ENCODE measurements around the gene PLSCR3. TPM values are rescaled to one million over a fixed set of nuclear protein-coding genes. Genes with fewer than 3 reads are reported as not detected.

Gene PLSCR3
- total RNA-seq, 1 experiment from 2014 or later: 42.7 TPM

GRCh38 chr17:7356072-7356549 lies 38.2 kb downstream of the PLSCR3 start (continued):
- peak; percentile 62; the same call in 1 of the 2 replicates for TF ChIP-seq HMGXB4 (CRISPR knock-in tag; IDR thresholded peaks at IDR 0.05)
- no peak for TF ChIP-seq AFF4 (CRISPR knock-in tag; IDR thresholded peaks at IDR 0.05; ENCODE audit: borderline replicate concordance)
- TF ChIP-seq ATF3 (CRISPR knock-in tag; conservative IDR thresholded peaks at IDR 0.05): no peak
- TF ChIP-seq ZBTB21 (CRISPR knock-in tag; IDR thresholded peaks at IDR 0.05; ENCODE audit: borderline replicate concordance): 0 out of 2 replicates have a peak, but pooled peaks have one; percentile 46
- 0 out of 2 replicates have a peak, but pooled peaks have one; percentile 65 for TF ChIP-seq PRRX2 (CRISPR knock-in tag; IDR thresholded peaks at IDR 0.05)
- TF ChIP-seq CTCF (IDR thresholded peaks at IDR 0.05): peak; percentile 94

GRCh38 chr17:7355573-7355972 lies 38.8 kb downstream of the PLSCR3 start:
- peaks cover 12% of the 10 kb centered on the region for H3K27me3 Mint-ChIP-seq (ENCODE audit: low read depth)
- no peak overlapping the region for H3K4me3 Mint-ChIP-seq
- no peak for TF ChIP-seq RORB (CRISPR knock-in tag; IDR thresholded peaks at IDR 0.05)
- TF ChIP-seq NFYB (CRISPR knock-in tag; conservative IDR thresholded peaks at IDR 0.05; ENCODE audit: low read depth): no peak
- TF ChIP-seq IRF1 (CRISPR knock-in tag; IDR thresholded peaks at IDR 0.05): no peak
- no peak for TF ChIP-seq TCF7 (CRISPR knock-in tag; IDR thresholded peaks at IDR 0.05; ENCODE audit: low read depth)
- TF ChIP-seq CBFB (CRISPR knock-in tag; IDR thresholded peaks at IDR 0.05; ENCODE audit: low read depth): no peak
- no peak for TF ChIP-seq ZNF512 (CRISPR knock-in tag; IDR thresholded peaks at IDR 0.05; ENCODE audit: borderline replicate concordance)
- no peak for TF ChIP-seq STAT6 (CRISPR knock-in tag; conservative IDR thresholded peaks at IDR 0.05; ENCODE audit: low read depth)
- TF ChIP-seq NFE2L1 (CRISPR knock-in tag; IDR thresholded peaks at IDR 0.05): no peak
- no peak for TF ChIP-seq ZNF219 (CRISPR knock-in tag; IDR thresholded peaks at IDR 0.05; ENCODE audit: borderline replicate concordance)
- no peak for TF ChIP-seq AR (CRISPR knock-in tag; IDR thresholded peaks at IDR 0.05)
- CTCF ChIA-PET: interaction anchor here (0.6 to 6.6 kb wide), 48 partner anchors 10 to 322 kb away, joined by 3 to 69 read pairs (median 4); partner anchors contain the start of genes ACAP1, CHRNB1, NEURL4 and PLSCR3
- H3K27ac Mint-ChIP-seq: no peak overlapping the region
- peaks cover 22% of the 10 kb centered on the region for H3K4me1 Mint-ChIP-seq
- ATAC-seq (no peak), DNase-seq (ENCODE audit: low spot score) (no peak)
- POLR2A ChIA-PET: interaction anchor here (1.0 to 1.5 kb wide), 4 partner anchors 13 to 90 kb away, joined by 3 to 7 read pairs (median 4); partner anchors contain the start of genes ACAP1 and TMEM256
- H3K9me3 Mint-ChIP-seq: no peaks in the 10 kb centered on the region
- H3K36me3 Mint-ChIP-seq: no peaks in the 10 kb centered on the region

Data from WTC11 (cell line).